ENCODE measurements around the gene NXPH3.

Gene NXPH3

DNA sequence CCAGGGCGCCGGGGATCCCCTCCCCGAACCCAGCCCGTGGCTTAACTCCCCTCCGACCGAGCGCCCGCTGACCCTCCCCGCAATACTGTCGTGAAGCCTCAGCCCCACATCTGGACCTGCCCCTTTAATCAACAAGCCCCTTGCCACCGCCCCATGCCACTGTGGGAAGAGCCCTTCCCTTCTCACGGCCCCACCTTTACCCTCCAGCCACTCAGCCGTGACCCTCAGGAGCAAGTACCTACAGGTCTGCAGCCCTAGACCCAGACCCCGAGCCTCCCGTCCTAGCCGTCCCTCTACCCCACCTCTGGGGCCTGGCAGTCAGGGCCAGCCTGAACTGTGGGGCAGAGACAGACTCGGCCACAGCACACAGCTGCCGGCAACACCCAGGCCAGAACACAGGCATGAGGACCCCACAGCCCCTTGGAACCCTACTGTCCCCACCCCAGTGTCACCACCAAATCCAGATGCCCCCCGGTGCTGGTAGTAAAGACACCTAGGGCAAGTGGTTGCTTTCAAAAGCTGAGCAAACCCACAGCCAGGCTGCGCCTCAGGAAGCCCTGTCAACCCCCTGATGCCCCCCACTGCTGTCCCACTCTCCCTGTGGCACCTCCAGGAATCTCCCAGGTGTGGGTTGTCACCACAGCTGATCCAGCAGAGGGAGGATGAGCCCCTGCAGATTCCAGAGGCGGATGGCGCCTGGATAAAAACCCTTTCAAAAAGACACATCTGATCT lies 1.4 kb downstream of the NXPH3 start:
- no peak for DNase-seq

DNA sequence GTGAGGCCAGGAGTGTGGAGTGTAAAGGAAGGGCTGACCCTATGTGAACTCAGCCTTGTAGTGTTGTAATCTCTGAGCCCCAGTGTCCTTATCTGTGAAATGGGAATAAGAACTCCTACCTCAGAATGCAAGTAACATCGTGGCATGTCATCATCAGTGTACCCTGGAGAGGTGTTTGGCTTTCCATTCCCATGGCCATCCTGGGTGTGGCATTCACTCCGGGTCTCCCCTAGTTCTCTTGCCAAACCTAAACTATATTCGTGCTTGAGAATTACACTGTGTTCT lies 1.9 kb downstream of the NXPH3 start:
- DNase-seq = no peak

DNA sequence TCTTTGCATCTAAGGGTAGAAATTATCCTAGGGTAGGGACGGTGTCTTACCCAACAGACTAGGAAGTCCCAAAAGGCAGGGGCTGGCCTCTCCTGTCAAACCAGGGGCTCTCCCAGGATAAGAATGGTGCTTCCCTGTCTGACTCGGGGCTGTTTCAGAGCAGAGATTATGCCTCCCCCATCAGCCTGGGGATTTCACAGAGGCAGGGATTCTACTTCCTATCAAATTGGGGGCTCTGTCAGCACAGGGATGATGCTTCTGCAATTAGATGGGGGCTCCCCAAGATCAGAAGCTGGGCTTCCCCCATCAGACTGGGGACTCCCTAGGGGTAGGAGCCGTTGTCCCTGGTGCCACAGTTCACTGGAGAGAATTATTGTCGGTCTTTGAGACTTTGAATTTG lies 2.3 kb downstream of the NXPH3 start:
- DNase-seq = no peak

DNA sequence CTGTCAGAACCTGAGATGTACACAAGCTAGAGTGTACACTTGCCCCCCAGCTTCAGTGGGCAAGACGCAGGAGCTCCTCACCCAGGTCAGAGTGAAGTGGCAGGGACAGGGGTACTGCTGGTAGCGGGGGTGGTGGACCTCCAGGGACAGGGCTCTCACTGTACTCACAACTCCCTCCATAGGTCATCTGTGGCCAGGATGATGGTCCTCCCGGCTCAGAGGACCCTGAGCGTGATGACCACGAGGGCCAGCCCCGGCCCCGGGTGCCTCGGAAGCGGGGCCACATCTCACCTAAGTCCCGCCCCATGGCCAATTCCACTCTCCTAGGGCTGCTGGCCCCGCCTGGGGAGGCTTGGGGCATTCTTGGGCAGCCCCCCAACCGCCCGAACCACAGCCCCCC lies 2.7 kb downstream of the NXPH3 start:
- no peak for DNase-seq

DNA sequence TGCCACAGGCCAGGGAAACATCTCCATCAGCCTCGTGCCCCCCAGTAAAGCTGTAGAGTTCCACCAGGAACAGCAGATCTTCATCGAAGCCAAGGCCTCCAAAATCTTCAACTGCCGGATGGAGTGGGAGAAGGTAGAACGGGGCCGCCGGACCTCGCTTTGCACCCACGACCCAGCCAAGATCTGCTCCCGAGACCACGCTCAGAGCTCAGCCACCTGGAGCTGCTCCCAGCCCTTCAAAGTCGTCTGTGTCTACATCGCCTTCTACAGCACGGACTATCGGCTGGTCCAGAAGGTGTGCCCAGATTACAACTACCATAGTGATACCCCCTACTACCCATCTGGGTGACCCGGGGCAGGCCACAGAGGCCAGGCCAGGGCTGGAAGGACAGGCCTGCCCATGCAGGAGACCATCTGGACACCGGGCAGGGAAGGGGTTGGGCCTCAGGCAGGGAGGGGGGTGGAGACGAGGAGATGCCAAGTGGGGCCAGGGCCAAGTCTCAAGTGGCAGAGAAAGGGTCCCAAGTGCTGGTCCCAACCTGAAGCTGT lies 3.4 kb downstream of the NXPH3 start:
- DNase-seq = no peak

DNA sequence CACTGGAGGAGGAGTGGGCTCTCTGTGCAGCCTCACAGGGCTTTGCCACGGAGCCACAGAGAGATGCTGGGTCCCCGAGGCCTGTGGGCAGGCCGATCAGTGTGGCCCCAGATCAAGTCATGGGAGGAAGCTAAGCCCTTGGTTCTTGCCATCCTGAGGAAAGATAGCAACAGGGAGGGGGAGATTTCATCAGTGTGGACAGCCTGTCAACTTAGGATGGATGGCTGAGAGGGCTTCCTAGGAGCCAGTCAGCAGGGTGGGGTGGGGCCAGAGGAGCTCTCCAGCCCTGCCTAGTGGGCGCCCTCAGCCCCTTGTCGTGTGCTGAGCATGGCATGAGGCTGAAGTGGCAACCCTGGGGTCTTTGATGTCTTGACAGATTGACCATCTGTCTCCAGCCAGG lies 3.9 kb downstream of the NXPH3 start:
- no peak for DNase-seq

DNA sequence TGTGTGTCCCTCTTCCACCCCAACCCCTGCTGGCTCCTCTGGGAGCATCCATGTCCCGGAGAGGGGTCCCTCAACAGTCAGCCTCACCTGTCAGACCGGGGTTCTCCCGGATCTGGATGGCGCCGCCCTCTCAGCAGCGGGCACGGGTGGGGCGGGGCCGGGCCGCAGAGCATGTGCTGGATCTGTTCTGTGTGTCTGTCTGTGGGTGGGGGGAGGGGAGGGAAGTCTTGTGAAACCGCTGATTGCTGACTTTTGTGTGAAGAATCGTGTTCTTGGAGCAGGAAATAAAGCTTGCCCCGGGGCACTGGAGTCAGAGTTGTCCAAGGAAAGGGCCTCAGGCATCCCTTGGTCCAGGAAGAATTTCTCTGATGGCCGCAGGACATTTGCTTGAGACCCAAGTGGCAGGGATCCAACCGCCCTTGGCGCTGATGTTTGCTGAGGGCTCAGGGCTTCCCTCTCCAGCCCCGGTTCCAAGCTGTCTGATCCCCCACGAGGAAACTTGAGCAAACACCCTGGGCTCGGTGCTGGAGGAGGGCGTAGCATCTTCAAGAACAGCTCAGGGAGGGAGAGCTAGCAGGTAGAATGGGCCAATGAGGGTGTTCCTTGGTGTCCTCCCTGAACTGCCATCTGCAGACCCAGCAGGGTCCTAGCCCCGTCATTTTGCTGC lies 4.5 kb downstream of the NXPH3 start:
- DNase-seq = no peak

DNA sequence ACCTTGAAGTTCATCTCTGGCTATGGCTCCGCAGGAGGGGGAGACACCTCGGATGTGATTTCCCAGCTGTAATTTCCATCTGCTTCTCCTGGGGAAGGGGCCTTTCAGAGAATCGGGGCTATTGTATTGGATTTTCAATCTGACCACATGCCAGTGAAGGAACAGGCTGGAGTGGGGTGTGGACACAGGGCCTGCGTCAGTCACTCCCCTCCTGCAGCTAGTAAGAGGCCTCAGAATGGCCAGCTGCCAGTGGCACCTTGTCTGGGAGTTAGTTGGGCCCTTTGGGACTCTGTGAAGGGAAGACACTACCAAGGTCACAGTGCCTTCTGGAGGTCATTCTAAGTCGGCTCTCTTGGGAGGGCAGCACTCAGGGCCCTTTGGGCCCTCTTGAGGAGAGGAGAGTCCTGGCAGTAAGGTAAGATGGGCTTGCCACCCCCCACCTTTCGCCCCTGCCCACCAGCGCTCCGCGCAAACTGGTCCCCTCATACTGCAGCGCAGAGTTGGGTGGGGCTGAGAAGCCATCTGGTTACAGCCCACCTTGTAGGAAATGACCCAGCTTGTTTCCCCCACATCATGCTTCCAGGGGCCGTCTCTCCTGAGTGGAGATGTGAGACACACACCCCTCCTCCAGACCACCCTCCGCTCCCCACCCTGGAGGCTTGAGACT lies 5.4 kb downstream of the NXPH3 start:
- DNase-seq = no peak

DNA sequence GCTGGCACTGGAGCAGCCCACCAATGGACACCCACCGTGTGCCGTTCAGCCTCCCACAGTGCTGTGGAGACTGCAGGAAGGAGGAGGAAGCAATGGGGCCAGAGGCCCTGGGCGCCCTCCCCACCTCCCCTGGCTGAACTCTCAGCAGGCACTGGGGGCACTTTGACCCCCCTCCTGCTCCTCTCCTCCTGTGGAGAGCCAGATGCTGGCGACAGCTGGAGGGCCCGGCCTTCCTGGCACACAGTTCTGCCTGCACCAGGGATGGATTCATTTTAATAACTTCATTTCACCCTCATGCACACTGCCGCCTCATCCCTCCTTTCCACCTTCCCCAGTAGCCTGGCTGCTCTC lies 6.0 kb downstream of the NXPH3 start:
- DNase-seq = no peak

DNA sequence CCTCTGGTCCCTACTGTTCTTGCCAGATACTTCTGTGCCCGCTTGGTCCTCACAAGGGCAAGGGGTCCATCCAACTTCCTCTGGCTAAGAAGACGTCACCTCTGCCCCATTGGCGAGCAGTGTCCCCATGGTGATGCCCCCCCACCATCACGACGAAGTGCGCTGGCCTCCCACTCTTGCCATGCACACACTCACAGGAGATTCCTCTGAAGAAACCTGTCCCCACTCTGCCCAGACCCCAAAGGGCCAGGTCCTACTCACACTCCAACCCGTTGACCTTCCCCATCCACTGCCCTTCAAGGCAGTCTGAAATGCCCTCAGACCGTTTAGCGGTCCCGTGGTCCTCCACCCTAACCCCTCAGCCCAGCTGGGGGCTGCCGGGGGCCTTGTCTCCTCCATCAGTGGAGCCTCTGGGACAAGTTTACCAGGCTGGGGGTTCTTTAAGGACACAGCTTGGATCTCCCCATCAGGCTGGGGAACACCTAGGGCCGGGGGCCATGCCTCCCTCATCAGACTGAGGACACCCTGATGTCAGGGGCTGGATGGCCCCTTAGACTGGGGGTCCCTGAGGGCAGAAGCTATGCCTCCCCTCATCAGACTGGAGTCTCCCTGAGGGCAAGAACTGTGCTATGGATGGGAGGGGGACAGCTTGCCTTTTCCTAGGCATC lies 6.5 kb downstream of the NXPH3 start:
- DNase-seq = no peak

DNA sequence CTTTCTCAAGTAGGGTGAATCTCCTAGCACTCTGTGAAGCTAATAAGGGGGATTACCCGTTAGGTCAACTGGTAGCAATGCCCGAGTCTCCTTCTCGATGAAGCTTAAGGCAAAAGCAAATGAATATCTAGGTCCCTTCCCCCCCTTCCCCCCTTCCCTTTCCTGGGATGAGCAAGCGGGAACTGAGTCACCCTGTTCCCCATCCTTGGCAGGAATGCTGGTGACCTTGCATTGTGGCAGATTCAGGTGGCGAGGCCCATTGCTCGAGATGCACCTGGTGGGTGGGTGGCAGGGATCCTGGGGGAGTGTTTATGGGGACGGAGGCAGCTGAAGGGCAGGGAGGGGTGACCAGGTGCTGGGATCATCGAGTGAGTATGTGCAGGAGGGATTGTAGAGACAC lies 7.1 kb downstream of the NXPH3 start:
- no peak for DNase-seq

DNA sequence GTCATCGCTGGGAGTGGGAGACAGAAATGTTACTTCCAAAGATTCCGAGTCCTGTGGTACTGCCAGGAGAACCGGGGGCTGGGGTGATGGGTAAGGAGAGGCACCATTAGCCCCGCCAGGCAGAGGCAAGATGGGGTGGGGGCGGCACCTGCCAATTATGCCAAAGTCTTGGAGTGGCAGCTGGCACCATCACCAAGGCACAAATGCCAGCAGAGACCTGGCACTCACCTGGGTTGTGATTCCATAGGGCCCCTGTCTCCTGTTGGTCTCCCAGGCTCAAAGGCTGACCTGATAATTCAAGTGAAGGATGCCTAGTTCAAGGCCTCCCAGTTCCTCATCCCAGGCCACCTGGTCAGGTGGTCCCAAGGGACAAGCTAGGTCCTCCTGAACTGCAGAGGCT lies 7.6 kb downstream of the NXPH3 start:
- no peak for DNase-seq

DNA sequence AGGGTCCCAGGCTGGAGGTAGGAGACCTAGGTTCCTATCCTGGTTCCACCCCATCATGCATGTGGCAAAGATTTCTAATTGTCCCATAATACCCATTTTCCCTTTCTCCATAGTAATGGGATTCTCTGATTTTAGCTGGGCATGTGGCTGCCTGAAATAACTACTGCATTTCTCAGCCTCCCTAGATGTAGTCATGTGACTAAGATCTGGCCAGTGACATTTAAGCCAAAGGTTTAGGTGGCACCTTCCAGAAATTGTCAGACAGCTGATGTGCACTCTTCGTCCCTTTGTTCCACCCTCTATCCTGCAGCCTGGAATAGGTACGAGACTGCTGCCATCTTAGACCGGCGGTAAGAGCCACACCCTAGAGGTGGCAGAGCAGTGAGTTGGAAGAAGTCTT lies 8.2 kb downstream of the NXPH3 start:
- DNase-seq = no peak

DNA sequence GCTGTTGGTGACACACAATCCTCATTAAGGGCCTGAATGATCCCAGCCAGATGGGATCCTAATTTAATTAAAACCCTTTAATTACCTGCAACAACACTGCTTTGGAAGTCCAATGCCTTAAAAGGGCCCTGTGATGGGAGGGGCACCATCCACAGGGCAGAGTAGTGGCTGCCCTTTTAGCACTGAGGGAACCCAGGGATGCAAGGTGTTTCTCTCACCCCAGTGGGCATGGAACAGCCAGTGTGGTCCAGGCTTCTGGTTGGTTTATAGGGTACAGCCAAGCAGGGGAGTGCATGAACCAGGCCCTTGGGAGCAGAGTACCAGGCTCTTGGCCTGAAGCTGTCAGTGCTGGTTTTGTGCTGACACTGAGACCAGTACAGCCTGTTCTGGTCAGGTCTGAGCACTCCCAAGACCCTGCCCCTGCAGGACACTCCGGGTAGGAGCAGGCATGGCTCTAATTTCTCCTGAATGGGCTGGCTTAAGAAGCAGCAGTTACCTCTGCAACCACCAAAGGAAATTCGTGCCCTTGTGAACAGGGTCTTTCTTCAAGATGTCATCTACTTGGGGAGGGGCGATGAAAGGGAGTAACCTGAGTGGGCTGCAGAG lies 9.9 kb downstream of the NXPH3 start:
- no peak for DNase-seq

DNA sequence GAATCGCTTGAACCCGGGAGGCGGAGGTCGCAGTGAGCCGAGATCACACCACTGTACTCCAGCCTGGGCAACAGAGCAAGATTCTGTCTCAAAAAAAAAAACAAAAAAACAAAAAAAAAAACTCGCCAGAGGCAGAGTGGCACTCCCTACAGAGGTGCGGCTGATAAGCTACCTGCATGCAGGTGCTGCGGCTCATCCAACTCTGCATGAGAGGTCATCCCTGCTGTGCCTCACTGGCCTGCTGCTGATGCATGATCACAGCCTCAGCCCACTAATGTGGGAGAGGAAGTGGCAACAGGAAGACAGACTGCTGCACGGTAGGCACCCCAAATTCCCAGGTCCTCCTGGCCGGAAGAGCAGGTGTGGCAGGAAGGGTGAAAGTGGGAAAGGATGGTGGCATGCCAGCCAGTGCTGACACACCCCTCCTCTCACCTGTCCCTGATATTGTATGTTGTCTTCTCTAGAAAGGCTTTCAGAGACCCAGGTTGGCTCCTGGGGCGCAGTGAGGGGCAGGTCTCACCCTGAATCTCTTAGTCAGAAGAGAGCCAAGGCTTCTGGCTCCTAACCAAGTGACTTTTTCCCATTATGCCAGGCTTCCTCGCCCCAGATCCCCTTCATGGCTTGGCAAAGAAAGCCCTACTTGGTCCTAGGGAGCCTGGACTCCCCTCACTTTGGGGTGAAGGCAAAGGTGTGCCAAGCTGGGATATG lies 11.8 kb downstream of the NXPH3 start:
- no peak for DNase-seq

DNA sequence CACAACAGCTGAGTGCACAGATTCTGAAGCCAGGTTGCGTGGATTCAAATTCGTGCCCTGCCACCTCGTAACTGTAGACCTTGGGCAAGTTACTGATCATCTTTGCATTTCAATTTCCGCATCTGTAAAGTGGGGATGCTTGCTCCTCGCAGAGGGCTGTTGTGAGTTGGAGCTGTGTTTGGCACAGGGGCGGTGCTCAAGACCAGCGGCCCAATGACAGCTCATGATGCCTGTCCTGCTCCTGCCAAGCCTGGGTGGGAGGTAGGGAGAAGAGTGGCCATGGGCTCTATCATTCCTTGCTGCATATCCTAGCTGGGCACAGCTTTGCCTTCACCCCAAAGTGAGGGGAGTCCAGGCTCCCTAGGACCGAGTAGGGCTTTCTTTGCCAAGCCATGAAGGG lies 12.6 kb downstream of the NXPH3 start:
- no peak for DNase-seq

DNA sequence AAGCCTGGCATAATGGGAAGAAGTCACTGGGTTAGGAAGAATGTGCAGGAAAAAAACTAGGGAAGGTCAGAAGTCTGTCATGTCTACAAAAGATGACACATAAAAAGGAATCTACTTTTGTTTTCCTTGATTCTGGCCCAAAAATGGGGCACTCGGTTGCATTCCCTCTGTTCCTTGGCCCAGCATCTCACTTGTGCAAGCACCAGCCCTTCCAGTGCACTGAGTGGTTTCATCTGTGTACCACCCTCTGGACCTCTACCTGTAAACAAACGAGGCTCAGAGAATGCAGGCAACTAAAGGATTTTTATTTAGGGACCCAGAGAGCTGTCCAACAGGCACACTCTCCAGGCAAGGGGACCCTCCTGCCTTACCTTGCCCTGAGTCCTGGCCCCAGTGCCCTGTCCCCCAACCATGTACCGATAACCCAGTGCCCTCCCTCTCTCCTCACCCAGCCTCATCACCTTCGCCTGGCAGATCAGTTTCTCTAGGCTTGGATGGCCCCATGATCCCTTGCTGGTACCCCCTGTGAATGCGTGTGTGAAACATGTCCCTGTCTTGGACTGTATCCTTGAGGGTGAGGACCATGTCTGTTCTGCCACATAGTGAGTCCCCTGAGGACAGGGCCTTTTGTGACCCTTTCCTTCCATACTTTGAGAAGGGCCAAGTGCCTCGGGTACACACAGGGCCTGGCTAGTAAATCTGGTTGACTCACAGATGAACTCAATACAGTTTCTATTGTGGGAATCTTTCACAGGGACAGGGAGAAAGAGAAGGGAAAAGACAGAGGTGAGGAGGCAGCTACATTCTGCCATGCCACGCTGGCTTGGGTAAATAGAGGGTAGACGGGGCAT lies 13.3 kb downstream of the NXPH3 start:
- DNase-seq = no peak

DNA sequence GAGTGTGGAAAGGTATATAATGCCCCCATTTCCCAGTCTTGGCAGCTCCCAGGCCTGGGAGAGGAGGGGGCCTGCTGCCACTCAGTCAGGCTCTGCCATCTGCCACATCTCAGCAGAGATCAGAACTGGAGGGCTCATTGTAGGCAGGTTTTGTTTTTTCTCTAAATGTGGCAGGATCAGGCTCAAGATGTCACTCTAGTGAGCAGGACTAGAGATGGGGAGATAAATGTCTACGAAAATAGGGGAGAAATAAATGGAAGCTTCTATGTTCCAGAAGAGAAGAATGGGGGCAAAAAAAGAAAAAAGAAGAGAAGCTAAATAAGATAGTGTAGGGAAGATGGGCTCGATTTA lies 13.9 kb downstream of the NXPH3 start:
- DNase-seq = no peak

DNA sequence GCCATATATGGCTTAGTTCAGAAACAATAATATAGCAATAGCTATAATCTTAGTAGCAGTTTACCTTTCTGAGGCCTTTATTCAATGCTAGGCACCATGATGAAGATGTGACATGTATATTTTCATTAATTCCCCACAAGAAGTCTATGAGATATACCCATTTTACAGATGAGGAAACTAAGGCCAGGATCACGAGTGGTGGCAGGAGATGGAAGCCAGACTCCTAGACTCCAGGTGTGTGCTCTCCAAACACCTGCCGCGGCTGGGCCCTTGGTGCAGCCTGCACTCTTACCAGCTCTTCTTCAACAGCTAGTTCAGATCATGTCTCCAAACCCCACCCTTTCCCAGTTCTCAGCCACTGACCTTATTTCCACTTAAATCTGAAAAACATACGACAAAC lies 15.2 kb downstream of the NXPH3 start:
- DNase-seq = no peak

DNA sequence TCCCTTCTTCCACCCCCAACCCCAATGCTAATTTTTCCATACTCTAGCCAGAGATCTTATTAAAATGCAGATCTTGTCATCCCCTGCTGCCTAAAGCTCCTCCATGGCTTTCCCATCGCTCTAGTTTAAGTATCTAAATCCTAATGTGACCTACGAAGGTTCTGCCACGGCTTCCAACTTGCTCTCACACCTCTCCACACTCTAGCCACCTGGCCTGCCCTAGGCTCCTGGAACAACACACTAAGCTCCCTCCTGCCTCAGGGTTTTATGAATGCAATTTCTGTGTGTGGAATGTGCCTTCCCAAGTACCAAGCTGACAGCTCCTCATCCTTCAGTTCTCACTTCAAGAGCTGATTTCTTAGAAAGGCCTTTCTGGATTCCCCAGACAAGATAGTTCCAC lies 16.6 kb downstream of the NXPH3 start:
- DNase-seq = no peak

DNA sequence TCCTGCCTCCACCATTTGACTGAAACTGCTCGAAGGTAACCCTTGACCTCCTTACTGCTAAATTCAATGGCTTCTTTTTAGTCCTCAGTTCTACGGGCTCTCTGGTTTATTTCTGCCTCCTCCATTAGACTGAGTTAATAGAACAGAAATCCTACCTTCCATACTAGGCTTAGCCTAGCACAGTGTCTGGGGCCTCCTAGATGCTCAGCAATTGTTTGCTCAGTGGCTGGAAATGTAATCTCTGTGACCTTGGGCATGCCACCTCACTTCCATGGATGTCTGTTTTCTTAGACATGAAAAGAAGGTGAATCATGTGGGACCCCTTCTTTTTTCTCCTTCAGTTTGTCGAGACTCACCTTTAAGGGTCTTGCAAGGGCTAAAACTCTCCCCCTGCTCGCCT lies 19.7 kb downstream of the NXPH3 start:
- no peak for DNase-seq

DNA sequence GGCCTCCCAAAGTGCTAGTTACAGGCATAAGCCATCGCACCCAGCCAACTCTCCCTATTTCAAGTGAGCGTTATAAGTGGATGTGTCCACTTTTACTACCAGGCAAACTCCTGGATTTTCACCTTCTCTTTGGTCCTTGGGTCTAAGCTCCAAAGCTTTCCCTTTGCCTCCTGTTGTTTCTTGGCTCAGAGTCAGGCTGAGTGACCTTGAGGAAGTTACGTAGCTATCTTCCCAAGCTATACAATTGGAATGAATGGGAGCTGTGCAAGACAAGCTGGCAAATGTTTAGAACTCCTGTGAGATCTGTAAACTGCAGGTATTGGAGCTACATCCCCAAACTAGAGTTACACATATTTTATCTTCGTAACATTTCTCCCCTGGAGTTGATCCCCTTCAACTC lies 20.3 kb downstream of the NXPH3 start:
- no peak for DNase-seq
